ENCODE results near the gene SINHCAF. TPM values are rescaled to one million over a fixed set of nuclear protein-coding genes. Genes with fewer than 3 reads are reported as not detected.

The SINHCAF gene
- total RNA-seq, 1 donor, result 14.9 TPM

DNA sequence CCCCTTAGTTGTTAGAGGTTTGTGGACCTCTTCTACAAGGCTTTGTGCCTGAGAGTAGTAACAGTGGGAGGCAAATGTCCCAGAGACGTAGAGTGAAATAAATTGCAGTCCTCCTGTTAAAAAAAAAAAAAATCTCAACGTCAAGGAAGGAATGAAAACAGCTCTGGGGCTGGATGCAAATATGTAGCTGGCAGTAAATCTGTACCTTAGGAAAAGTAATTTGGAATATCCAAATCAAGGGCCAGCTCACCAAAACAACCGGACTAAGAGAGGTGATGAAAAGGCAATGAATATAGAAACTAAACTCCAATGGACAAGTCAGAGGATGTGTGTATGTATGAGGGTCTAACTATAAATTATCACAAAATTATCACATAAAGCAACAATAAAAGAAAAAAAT, 27.0 kb downstream of the SINHCAF start:
- DNase-seq (ENCODE audit: low read depth), result no peak
- H3K4me3 ChIP-seq (ENCODE audit: low read depth, low read length), result no peak overlapping the region
- TF ChIP-seq CTCF (IDR thresholded peaks at IDR 0.05; ENCODE audit: insufficient read depth, low read length), result no peak

DNA sequence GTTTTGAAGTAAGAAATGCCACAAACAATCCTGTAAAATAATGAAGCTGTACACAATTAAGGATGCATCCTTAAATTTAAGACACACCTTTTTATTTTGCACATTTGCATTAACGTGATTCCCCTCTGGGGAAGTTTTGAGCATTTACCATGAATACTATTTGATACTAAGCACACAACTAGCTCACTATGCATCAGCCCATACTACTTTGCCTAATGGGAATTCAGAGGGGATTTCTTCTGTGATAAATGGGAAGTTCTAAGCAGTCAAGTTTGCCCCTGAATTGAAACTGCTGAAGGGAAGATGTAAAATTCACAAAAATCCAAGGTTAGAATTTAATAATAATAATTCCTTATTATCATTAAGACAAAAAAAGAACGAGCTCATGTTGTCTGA, 27.4 kb downstream of the SINHCAF start:
- TF ChIP-seq CTCF (IDR thresholded peaks at IDR 0.05; ENCODE audit: insufficient read depth, low read length), result no peak
- H3K4me3 ChIP-seq (ENCODE audit: low read depth, low read length), result no peak overlapping the region
- DNase-seq (ENCODE audit: low read depth), result no peak

GRCh38 chr12:31297572-31298514, 28.1 kb downstream of the SINHCAF start:
- no peak for DNase-seq (ENCODE audit: low read depth)
- H3K4me3 ChIP-seq (ENCODE audit: low read depth, low read length), result no peak overlapping the region
- TF ChIP-seq CTCF (IDR thresholded peaks at IDR 0.05; ENCODE audit: insufficient read depth, low read length), result no peak

GRCh38 chr12:31289441-31289840, 36.5 kb downstream of the SINHCAF start:
- TF ChIP-seq CTCF (IDR thresholded peaks at IDR 0.05; ENCODE audit: insufficient read depth, low read length), result no peak
- H3K4me3 ChIP-seq (ENCODE audit: low read depth, low read length), result no peak overlapping the region
- no peak for DNase-seq (ENCODE audit: low read depth)

DNA sequence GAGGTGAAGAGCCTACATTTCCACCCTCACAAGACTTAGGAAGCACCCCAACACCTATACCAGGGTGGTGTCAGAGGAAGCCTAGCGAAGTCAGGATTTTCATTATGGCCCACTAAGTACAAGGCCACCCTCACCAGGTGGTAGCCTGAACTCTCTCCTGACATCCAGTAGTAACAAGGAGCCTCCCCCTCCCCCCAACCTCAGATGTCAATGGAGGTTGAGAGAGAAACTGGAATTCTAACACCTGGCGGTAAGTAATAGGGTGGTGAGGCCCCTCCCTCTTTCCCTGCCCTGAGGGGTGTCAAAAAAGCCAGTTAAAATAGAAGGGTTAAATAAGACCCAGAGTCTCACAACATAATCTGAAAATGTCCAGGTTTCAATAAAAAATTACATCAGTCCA, 37.6 kb downstream of the SINHCAF start:
- no peak for DNase-seq (ENCODE audit: low read depth)
- H3K4me3 ChIP-seq (ENCODE audit: low read depth, low read length), result no peak overlapping the region
- no peak for TF ChIP-seq CTCF (IDR thresholded peaks at IDR 0.05; ENCODE audit: insufficient read depth, low read length)

GRCh38 chr12:31280183-31280582, 45.8 kb downstream of the SINHCAF start:
- no peak overlapping the region for H3K4me3 ChIP-seq (ENCODE audit: low read depth, low read length)
- TF ChIP-seq CTCF (IDR thresholded peaks at IDR 0.05; ENCODE audit: insufficient read depth, low read length), result no peak
- DNase-seq (ENCODE audit: low read depth), result no peak
